ENCODE measurements around the gene SH3BP2. TPM values are rescaled to one million over a fixed set of nuclear protein-coding genes. Genes with fewer than 3 reads are reported as not detected.

Gene SH3BP2
- total RNA-seq, 1 donor from 2014 or later: 150 TPM

GRCh38 chr4:2793586-2794485 lies 951 bp downstream of the SH3BP2 start:
- peak; percentile 17 for DNase-seq (ENCODE audit: low spot score)
- Mint-ChIP-seq H3K9me3 (ENCODE audit: unreplicated experiment) (no peaks in the 10 kb centered on the region), H3K27me3 (ENCODE audit: unreplicated experiment) (peaks cover 9% of the 10 kb centered on the region), H3K27ac (ENCODE audit: unreplicated experiment) (no peak overlapping the region), H3K36me3 (ENCODE audit: low read depth, unreplicated experiment) (no peaks in the 10 kb centered on the region), H3K4me3 (ENCODE audit: unreplicated experiment) (peak overlapping the region; percentile 84), H3K4me1 (ENCODE audit: unreplicated experiment) (peaks cover 26% of the 10 kb centered on the region)
- TF ChIP-seq, protein P1, sequence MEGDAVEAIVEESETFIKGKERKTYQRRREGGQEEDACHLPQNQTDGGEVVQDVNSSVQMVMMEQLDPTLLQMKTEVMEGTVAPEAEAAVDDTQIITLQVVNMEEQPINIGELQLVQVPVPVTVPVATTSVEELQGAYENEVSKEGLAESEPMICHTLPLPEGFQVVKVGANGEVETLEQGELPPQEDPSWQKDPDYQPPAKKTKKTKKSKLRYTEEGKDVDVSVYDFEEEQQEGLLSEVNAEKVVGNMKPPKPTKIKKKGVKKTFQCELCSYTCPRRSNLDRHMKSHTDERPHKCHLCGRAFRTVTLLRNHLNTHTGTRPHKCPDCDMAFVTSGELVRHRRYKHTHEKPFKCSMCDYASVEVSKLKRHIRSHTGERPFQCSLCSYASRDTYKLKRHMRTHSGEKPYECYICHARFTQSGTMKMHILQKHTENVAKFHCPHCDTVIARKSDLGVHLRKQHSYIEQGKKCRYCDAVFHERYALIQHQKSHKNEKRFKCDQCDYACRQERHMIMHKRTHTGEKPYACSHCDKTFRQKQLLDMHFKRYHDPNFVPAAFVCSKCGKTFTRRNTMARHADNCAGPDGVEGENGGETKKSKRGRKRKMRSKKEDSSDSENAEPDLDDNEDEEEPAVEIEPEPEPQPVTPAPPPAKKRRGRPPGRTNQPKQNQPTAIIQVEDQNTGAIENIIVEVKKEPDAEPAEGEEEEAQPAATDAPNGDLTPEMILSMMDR (IDR thresholded peaks at IDR 0.05; ENCODE audit: unreplicated experiment): no peak

- no peaks in the 10 kb centered on the region for H3K9me3 Mint-ChIP-seq (ENCODE audit: unreplicated experiment)
- H3K36me3 Mint-ChIP-seq (ENCODE audit: low read depth, unreplicated experiment): no peaks in the 10 kb centered on the region
- H3K4me3 Mint-ChIP-seq (ENCODE audit: unreplicated experiment): peak overlapping the region; percentile 42
- no peak overlapping the region for H3K27ac Mint-ChIP-seq (ENCODE audit: unreplicated experiment)
- H3K27me3 Mint-ChIP-seq (ENCODE audit: unreplicated experiment): peaks cover 4% of the 10 kb centered on the region
- TF ChIP-seq, protein P1 (IDR thresholded peaks at IDR 0.05; ENCODE audit: unreplicated experiment): no peak
- peak; percentile 14 for DNase-seq (ENCODE audit: low spot score)
- H3K4me1 Mint-ChIP-seq (ENCODE audit: unreplicated experiment): peaks cover 24% of the 10 kb centered on the region
Observed at GRCh38 chr4:2794486-2795299, 1.8 kb downstream of the SH3BP2 start.

GRCh38 chr4:2795300-2795892 lies 2.5 kb downstream of the SH3BP2 start:
- Mint-ChIP-seq H3K27me3 (ENCODE audit: unreplicated experiment) (peaks cover 3% of the 10 kb centered on the region), H3K9me3 (ENCODE audit: unreplicated experiment) (no peaks in the 10 kb centered on the region), H3K36me3 (ENCODE audit: low read depth, unreplicated experiment) (no peaks in the 10 kb centered on the region), H3K27ac (ENCODE audit: unreplicated experiment) (no peak overlapping the region), H3K4me1 (ENCODE audit: unreplicated experiment) (peaks cover 28% of the 10 kb centered on the region), H3K4me3 (ENCODE audit: unreplicated experiment) (no peak overlapping the region)
- TF ChIP-seq, protein P1 (IDR thresholded peaks at IDR 0.05; ENCODE audit: unreplicated experiment): no peak
- peak; percentile 3 for DNase-seq (ENCODE audit: low spot score)

GRCh38 chr4:2795893-2796848 lies 3.3 kb downstream of the SH3BP2 start:
- H3K4me1 Mint-ChIP-seq (ENCODE audit: unreplicated experiment): peaks cover 31% of the 10 kb centered on the region
- H3K36me3 Mint-ChIP-seq (ENCODE audit: low read depth, unreplicated experiment): no peaks in the 10 kb centered on the region
- DNase-seq (ENCODE audit: low spot score): no peak
- H3K27me3 Mint-ChIP-seq (ENCODE audit: unreplicated experiment): peaks cover 5% of the 10 kb centered on the region
- no peak overlapping the region for H3K4me3 Mint-ChIP-seq (ENCODE audit: unreplicated experiment)
- no peak overlapping the region for H3K27ac Mint-ChIP-seq (ENCODE audit: unreplicated experiment)
- no peaks in the 10 kb centered on the region for H3K9me3 Mint-ChIP-seq (ENCODE audit: unreplicated experiment)
- TF ChIP-seq, protein P1 (IDR thresholded peaks at IDR 0.05; ENCODE audit: unreplicated experiment): no peak
